NCI-H2081 (cell line): ENCODE data around the gene NEO1.

Source experiments
- DNase-seq, 2 experiments: peaks; one replicate each; lab custom pipeline; 2025; lab: John Stamatoyannopoulos, UW

The NEO1 gene, protein sequence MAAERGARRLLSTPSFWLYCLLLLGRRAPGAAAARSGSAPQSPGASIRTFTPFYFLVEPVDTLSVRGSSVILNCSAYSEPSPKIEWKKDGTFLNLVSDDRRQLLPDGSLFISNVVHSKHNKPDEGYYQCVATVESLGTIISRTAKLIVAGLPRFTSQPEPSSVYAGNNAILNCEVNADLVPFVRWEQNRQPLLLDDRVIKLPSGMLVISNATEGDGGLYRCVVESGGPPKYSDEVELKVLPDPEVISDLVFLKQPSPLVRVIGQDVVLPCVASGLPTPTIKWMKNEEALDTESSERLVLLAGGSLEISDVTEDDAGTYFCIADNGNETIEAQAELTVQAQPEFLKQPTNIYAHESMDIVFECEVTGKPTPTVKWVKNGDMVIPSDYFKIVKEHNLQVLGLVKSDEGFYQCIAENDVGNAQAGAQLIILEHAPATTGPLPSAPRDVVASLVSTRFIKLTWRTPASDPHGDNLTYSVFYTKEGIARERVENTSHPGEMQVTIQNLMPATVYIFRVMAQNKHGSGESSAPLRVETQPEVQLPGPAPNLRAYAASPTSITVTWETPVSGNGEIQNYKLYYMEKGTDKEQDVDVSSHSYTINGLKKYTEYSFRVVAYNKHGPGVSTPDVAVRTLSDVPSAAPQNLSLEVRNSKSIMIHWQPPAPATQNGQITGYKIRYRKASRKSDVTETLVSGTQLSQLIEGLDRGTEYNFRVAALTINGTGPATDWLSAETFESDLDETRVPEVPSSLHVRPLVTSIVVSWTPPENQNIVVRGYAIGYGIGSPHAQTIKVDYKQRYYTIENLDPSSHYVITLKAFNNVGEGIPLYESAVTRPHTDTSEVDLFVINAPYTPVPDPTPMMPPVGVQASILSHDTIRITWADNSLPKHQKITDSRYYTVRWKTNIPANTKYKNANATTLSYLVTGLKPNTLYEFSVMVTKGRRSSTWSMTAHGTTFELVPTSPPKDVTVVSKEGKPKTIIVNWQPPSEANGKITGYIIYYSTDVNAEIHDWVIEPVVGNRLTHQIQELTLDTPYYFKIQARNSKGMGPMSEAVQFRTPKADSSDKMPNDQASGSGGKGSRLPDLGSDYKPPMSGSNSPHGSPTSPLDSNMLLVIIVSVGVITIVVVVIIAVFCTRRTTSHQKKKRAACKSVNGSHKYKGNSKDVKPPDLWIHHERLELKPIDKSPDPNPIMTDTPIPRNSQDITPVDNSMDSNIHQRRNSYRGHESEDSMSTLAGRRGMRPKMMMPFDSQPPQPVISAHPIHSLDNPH (N-terminal part only)

DNA sequence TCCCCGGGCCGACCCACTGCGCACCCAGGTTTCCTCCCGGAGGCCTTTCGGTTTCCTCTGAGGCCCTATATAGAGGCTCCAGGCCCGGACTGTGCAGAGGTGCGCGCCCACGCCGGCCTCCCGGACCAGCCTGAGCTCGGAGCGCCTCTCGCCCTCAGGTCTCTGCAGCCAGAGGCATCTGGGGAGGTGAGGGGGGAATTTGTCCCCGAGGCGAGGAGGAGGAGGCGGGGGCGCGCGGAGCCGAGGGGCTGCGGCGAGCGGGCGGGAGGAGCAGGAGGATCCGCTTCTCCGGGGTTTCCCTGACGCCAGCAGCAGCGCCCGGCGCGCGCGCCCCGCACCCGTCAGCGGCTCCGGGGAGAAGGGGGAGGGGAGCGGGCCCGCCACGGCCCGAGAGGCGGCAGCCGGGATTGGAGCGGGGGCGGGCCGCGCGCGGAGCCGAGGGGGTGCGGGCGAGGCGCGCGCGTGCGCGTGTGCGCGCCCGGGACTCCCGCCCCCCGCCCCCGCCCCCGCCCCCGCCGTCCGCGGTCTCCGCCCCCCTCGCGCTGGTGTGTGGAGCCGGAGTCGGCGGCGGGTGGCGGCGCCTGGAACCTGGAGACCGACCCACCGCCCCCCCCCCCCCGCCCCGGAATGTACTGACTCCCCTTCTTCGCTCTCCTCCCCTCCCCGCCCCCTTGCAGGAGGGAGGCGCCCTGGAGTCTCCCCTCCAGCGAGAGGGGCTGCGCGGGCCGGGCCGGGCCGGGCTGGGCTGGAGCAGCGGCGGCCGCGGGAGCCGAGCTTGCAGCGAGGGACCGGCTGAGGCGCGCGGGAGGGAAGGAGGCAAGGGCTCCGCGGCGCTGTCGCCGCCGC lies at the start of gene NEO1:
Gene NEO1 (plus strand): TSS at position 657 of the 846 bp plus-strand sequence. CDS start 213 bp downstream, outside the sequence.
- DNase-seq: peak; percentile 82 to 84

DNA sequence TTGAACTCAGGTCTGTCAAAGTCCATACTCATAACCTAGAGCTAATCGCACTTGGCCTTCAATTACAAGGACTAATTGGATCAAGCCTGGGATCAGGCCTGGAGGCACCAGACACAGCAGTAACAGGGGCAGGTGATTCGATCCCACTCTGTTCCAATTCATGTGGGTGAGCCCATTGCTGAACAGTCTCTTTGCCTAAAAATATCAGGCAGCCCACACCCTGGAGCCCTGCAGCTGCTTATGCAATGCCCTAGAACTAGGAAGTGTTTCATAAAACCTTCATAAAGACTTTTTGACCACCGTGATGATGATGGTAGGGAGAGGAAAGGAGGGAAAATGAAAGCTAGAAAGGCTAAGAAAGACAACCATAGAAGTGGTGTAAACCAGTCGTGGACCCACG lies 47.8 kb upstream of the NEO1 start:
- no peak for DNase-seq

DNA sequence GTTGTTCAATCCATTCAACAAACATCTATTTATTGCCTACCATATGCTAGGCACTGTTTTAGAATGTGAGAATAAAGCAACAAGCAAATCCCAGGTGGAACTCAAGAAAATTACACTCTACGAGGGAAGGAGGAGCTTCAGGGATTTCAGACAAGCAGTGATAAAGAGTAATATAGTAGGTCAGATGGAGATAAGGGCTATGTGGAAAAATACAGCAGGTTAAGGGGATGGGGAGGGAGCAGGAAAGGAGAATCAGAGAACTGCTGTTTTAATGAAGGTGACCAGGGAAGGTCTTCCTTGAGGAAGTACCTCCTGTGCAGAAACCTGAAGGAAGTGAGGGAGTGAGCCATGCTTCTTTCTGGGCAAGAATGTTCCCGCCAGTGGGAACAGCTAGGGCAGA lies 47.2 kb upstream of the NEO1 start:
- DNase-seq: no peak

DNA sequence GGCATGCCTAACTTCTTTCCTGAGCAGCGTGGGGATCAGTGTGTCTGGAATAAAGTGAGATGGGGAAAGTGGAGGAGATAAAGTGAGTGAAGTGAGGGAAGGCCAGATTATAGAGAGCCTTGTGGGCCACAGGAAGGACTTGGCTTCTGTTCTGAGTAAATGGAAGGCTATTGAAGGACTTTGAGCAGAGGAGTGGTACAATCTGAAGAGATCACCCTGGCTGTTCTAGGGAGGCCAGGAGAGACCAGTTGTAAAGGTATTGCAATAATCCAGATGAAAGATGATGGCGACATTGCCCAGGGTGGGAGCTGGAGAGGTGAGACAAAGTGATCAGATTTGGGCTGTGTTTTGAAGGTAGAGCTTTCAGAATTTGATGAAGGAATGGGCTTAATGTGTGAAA lies 46.8 kb upstream of the NEO1 start:
- DNase-seq: no peak

DNA sequence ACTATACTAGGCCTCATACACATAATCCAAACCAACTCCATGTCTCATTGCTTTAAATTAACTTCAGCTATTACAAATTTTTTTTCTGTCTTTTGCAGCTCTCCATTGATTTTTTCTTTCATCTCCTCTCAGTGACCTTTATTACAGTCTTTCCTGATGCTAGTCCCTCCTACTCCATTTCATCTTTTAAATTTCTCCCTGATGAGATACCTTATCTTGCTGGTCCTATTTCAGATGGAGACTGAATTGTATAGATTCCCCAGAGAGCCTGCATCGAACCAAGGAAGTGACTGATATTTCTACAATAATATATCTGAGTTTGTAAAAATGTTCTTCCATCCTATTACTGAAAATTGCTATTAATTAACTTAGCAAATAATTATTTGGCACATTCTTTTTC lies 45.7 kb upstream of the NEO1 start:
- DNase-seq: no peak

DNA sequence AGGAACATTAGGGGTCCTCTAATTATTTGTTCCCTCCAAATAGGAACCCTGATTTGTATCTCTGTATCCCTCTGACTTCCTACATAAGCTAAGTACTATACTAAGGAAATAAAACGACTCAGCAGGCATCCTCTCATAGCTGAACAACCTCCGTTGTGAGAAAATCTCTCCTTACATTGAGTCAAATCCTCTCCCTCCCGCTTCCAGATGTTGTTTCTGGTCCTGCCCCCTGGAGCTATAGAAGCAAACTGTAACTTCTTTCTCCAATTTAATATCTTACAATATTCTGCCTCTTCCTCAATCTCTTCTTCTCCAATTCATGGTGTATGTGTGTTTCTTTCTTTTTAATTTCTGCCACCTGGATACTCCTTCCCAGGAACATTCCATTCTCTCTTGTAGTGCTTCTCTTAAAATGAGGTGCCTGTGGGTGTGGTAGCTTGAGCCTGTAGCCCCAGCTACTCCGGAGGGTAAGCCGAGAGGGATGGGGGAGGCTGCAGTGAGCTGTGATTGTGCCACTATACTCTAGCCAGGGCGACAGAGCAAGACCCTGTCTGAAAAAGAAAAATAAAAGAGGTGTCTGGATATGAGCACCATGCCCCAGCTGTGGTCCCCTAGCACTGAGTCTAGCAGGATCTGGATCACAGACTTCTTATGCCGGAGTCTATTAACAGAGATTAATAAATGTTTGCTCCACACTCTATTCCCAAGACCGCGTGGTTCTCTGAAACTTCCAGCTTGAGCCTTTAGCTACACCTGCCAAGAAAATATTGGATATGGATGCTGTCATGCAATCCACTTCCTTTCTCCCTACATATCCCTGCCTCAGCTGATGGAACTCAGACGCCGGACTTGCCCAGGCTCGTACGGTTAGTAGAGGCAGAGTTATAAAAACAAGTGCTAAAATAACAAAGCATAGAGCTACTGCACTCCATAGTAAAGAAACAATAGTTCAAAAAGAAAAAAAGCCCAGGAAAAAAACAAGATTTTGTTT lies 42.9 kb upstream of the NEO1 start:
- DNase-seq: no peak

DNA sequence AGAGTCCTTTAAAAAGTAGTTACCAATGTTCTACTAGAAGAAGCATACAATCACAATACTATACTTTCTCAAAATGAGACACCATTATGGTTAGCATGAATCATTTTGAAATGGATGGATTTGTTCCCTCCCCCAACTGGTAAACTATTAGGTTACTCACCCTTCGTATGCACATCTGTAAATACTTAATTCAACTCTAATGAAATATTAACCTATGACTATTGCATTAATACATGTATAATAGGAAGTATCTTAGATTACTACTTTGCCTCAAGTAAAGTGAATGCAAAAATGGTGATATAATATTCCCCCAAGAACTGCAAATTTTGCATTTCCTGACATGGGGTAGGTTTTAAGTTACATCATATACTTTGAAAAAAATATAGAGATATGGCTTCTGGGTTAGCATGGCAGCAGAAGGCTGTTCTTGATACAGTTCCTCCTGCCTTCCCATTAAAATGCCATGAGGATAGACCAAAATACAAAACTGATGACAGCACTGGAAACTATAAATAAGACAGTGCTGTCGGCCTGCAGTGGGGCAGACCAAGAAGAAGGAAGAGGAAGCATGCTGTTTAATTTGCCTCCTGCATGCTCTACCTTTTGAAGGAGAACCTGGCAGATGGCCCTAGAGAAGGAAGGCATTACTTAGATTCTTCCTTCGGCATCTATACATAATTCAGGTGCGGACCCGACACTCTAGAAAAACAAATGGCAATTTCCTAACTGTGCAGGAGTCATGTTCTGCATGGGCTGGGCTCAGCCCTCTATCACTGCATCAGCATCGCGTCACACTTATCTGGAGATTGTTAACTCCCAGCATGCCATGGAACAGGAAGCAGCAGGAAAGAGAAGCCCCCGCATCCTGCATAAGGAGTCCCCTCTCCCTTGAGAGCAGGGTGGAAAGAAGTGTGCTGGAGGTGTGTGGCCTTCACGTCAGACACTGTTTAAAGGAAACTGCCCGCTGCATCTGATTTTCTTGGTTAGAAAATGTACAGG lies 41.8 kb upstream of the NEO1 start:
- no peak for DNase-seq

DNA sequence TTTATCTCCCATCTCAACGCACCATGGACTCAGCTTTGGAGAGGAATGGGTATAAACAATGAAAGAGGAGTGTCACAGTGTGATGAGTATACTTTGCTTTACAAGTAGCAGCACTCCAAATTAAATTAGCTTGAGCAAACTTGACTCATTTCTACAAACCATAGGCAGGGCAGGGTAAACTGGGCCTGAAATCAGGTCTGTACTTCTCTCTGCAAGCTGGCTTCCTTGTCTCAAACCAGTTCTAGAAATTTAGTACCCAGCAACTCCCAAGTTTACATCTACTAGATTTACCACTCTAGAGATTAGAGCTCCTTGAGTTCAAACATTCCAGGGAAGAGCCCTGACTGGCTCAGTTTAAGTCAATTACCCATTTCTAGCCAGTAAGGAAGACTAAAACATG lies 37.4 kb upstream of the NEO1 start:
- no peak for DNase-seq

DNA sequence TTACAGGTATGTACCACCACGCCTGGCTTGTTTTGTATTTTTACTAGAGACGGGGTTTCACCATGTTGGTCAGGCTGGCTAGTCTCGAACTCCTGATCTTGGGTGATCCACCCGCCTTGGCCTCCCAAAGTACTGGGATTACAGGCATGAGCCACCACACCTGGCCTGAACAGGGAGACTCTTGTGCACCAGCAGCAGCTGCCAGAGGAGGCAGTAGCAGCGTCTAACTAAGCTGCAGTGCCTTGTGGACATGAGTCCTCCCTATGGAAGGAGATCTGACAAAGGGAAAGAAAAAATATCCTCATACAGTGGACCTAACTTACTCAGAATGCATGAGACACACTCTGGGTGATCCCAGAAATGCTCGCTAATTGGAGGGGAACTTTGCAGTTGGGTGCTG lies 36.8 kb upstream of the NEO1 start:
- no peak for DNase-seq

DNA sequence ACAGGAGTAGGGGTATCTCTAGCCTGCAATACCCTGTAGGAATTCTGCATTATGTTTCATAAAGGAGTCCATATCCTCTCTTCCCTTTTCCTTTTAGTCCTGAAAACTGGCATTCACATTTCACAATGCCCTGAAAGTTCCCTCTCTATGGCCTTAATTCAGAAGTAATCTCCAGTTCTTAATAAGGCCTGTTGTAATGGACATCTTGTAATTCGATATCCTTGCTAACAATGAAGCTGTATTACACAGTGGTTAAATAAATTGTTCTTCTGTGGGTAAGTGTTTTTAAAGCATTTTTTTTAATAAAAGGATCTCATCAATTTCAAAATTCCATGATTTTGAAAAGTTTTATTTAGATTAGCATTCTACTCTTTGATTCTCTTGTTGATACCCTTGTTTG lies 34.3 kb upstream of the NEO1 start:
- no peak for DNase-seq

DNA sequence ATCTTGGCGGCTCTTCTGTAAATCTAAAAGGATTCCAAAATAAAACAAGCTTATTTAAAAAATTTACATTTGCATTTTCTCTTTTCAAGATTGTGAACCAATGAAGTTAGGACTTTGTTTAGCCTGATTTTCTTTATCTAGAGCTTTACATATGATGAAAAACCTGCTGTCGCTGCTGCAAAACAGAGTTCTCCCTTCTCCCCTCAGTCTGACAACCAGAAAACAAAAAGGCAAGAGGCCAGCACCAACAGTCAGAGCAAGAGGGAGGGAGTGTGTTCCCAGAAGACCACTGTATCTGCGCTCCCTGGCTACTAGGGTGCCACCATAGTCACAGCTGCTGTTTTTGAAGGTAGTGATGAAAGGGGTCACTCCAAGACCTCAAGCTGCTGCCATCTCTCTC lies 33.1 kb upstream of the NEO1 start:
- no peak for DNase-seq

DNA sequence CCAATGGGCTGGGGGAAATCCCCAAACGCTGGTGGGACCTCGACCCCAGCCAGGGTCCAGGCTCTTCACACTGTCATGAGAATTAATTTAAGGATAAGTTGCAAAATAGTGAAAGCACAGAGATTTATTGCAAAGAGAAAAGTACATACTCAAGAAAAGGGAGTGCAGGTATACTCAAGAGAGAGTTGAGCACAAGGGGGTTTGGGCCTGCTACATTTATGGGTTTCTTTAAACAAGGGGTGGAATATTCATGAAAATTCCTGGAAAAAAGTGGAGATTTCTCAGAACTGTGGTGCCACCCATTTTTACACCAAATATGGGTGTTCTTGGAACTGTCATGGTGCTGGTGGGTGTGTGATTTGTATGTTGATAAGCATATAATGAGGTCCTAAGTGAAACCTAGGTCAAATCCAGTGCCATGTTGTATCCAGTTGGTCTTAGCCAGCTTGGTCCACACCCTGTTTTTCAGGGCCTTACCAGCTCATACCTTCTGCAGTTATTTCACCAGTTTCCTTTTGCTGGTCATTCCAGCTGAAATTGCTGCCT lies 32.6 kb upstream of the NEO1 start:
- no peak for DNase-seq

DNA sequence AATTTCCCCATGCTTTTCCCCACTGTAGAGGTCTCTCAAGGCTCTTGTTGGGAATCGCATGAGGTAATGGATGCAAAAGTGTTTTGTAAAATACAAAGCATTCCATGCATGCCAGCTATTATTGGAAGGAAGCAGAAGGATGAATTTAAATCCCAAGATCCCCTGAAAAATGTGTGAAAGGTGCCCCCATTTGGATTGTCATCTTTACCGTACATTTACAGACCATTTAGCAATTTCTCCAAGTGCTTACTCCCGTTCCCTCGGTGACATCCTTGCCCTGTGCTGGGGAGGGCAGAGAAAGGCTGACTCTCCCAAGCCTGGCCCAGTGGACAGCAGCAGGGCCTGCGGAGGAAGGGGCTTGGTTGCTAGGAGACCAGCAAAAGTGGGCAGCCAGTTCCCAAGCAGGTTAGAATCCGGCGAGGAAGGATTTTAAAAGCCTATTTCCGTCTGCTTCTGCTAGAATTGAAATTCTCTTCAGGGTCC lies 31.1 kb upstream of the NEO1 start:
- DNase-seq: no peak

DNA sequence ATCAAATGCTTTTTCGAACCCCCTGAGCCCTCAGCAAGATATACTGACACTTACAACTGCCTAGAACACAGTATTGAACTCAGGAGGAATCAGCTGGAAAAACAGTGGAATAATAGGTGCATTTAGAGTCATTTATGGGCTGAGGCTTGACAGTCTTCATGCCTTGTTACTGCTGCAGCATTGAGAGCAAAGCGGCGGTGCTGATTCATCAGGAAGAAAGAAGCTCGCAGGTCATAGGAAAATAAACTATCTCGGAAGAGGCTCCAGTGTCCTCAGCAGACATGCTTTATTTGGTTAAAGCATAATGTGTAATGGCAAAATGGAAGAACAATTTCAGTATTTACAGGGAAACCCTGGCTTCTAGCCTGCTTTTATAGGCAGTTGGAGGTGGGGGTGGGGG lies 30.1 kb upstream of the NEO1 start:
- no peak for DNase-seq

DNA sequence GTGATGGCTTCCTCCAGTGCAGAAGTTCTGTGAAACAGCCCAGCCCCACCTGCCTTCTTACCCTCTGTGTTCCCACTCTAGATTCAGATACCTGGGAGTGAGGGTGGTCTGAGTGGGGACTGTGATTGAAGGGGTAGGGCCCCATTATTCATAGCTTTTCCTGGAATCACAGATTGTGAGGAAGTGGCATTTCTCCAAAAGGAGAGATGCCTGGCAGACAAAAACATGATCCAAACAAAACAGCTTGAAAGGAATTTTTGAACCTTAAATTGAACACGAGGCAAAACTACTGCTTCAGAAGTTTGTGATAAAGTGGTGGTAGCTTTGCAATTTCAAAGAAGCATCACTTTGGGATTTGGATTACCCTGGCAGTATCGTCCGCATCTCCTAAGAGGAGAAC lies 29.2 kb upstream of the NEO1 start:
- DNase-seq: no peak

DNA sequence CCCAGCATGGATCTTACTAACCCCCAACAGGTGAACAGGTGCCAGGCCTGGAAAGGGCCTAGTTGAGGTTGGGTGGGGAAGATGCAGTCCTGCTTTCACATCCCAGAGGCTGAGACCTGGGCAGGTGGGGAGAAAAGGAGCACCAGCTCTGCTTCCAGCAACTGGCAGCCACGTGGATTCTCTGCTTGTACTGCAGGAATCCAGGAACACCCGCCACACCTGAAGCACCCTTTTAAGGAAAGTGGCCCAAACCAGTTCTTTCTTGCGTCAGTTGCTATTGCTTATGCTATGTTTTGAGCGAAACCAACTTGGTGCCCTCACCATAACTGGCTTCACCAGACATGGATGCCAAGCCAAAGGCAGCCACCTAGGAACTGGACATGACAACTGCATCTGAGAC lies 28.1 kb upstream of the NEO1 start:
- DNase-seq: no peak

DNA sequence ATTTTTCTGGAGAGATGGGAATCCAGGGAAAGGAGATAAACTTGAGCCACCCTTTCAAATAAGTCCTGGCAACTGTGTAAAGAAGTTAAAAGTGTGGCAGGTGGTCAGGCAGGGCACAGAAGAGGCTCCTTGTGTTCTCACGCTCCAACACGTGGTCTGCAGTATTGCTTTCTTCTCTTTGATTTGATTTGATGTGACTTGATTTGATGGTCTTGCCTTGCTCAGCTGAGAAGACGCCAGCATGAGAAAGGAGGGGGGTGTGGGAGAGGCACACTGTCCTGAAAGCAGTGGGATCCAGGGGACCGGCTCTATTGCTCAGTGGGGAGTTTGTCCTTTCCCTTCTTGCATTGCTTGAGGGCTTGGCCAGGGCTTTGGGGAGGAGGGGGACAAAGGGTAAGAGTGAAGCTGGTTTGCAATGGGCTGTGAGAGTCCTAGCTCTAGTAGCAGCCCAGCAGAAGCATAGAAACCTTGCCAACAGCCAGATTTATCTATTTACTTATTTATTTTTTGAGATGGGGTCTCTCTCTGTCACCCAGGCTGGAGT lies 25.7 kb upstream of the NEO1 start:
- no peak for DNase-seq

DNA sequence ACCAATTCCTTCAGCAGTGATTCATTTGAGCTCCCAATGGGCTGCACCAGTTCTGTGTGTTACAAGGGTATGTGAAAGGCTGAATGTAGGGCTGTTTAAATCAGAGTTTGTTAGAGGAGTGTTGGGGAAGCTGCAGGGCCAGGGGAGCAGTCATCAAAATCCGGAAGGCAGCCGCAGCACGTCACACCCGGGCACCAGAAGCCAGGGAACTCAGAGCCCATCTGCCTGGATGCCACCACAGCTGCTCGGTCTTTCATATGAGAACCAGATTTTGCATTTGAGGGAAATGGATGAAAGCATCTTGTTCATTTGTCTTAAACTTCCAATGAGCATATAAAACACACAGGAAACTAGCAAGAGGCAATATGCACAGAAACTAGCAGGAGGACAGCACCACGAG lies 24.2 kb upstream of the NEO1 start:
- no peak for DNase-seq
